Stimulated activated CD8-positive, alpha-beta memory T cell treated with anti-CD3 and anti-CD28 coated beads, Interleukin-12 subunit alpha, Interleukin-12 subunit beta, amount 100 ng/mL, for 4 hours (primary cell): ENCODE results near the gene TSPAN5.

Experiments used
- DNase-seq: peaks from one replicate; pipeline ENCODE4 v3.0.0-alpha.2; 2020; ENCODE audit warnings: low read depth

TSPAN5 gene

DNA sequence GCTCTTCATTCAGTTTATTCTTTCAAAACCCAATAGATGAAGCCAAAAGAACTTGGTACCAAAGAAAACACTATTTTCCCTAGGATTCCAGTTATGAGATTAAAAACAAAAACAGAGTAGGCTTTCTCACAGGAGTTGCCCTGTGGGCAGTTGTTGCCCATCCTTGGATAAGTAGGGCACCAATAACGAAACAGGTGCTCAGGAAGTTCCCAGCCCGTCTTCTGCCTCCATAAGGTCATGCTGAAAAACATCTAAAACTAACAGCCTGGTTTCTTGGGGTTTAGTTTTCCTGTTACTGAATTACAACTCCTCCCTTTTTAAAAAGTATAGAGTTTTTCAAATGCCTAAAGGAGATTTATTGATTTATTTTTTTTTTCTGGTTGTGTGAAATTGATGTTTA is 14.7 kb downstream of the TSPAN5 start:
- no peak for DNase-seq

DNA sequence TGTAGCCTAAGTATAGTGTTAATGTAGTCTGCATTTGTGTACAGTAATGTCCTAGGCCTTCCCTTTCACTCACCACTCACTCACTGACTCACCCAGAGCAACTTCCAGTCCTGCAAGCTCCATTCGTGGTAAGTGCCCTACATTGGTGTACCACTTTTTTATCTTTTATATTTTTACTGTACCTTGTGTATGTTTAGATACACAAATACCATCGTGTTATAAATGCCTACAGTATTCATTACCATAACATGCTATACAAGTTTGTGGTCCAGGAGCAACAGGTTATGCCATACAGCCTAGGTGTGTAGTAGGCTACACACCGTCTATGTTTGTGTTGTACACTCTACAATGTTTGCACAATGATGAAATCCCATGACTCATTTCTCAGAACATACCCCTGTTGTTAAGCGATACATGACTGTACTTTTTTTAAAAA is 15.4 kb downstream of the TSPAN5 start:
- no peak for DNase-seq

DNA sequence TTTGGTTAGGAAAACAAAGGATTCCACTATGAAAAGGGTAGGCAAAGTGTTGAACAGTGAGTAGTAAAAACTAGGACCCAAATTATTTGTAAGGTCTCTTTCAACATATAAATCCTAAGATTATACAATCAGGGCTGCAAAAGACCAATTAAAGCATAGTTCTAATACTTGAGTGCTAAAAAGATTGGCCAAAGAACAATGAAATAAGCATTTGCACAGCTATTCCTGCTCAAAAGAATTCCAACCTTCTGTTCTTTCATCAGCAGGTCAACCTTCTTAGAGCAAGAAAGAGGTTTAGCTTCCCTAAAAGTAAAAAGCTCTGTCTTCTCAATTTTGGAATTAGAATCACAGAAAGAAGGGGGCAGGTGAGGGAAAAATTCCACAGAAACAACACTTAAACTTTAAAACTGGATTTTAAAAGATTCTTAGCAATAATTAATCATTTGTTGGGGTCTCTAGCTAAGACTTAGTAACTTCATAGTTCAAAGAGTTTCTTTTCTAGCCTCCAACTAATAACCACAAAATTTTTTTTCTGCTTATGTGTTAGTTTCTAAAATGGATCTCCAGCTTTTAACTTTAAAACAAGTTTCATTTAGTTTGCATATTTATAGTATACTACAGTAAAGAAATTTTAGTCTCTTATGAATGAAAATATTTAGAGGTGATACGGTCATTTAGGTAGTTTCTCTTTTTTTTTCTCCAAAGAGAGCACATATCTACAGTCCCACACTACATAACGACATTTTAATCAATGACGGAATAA is 16.3 kb downstream of the TSPAN5 start:
- no peak for DNase-seq

DNA sequence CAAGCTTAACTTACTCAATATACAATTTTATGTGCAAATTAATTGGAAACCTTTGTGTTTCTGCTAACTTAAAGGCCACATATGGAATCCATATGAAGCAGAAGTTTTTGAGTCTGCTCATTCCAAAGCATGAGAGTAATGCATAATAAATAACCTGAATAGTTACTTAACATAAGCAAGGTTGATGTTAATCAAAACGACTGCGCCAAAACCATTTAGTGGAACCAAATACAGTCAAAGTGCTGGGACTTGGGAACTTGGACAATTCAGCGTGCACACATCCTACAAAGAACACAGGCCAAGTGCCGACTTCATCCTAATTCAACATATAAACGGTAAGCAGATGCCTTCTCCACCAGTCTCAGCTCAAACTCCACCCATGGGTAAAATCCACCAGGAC is 17.0 kb downstream of the TSPAN5 start:
- DNase-seq, result no peak

DNA sequence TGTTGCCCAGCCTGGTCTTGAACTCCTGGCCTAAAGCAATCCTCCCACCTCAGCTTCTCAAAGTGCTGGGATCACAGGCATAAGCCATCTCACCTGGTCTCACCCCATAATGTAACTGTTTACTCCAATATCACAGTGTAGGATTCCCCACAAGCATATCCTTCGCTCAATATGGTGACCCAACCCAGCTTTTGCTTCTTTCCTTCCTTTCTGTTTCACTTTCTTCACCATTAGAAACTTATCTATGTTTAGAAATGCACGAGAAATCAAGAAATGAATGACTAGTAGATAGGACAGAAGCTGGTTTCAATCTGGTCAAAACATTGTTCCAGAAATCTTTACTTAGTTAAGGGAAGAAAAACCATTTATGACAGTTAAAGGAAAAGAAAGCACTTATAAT is 18.9 kb downstream of the TSPAN5 start:
- DNase-seq, result no peak

DNA sequence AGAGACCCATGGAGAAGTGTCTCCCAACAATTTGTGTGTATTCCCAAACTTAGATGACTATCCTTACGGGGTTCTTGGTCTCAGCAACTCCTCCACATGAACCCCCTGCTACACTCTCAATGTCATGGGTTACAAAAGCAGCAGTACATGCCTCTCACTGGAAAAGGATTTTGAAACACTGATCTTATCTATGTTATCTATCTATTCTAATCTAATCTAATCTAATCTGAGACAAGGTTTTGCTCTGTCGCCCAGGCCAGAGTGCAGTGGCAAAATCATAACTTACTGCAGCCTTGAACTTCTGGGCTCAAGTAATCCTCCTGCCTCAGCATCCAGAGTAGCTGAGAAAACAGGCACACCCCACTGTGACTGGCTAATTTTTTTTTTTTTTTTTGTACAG is 19.3 kb downstream of the TSPAN5 start:
- no peak for DNase-seq

DNA sequence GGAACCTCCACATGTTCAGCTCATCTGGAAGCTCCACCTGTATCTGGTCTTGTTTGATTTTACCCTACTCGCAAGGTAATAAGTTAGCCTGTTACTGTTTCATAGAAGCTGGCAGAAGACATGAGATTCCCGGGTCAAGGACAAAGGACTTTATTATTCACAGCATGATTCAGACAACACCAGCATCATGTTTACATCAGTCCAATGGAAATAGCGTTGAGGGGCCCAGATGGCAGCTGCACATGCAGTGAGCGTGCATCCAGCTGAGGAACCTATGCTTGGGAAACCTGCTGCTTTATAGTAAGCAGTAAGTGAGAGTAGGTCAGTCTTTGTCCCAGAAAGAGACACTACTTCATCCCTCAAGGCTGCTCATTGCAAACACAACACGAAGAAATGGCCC is 19.8 kb downstream of the TSPAN5 start:
- DNase-seq, result no peak

DNA sequence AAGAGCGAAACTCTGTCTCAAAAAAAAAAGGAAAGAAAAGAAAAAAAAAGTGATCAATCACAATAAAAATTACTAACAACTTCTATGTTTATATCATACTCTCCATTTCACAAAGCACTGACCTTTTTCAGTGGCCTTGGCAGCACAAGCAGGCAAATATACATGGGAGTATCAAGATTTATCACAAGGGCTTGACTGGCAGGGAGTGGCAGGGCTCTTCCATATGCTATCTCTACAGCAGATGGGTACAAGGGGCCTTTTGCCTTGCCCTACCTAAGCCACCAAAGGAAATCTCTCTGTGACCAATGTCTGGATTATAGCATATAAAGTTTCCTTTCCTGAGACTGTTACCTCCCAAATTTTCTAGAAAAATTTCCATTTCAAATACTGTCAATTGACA is 24.4 kb downstream of the TSPAN5 start:
- no peak for DNase-seq

DNA sequence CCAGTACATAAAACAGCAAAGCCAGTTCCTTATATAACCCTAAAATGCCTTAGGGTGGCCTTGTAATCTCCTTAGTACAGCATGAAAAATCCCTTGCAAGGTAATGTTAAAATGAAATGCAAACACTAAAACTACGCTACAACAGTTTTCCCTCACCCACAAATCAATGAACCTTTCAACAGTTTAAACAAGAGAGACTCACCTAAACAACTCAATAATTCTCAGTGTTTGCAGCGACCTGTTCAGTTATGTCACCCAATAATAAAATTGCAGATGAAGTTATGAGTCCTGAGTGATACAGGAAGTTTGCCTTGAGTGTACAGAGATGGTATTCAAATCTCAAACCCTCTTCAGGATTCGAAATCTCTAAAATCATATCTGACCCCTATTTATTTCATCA is 25.3 kb downstream of the TSPAN5 start:
- no peak for DNase-seq

DNA sequence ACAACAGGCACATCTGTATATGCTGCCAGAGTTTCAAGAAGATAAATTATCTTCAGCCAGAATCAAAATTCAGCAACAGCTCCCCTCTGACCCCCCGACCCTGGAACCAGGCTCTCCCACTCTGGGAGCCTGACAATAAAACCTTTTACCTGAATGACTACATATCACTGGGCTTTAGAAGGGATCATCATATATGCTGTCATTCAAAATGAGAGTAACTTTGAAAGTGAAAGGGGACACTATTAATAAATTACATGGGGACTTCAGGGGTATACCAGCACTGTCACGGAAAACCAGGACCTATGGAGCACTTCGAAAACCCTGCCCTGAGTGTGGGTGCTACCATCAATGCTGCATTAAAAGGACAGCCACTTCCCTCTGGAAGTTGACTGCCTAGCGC is 26.2 kb downstream of the TSPAN5 start:
- no peak for DNase-seq

DNA sequence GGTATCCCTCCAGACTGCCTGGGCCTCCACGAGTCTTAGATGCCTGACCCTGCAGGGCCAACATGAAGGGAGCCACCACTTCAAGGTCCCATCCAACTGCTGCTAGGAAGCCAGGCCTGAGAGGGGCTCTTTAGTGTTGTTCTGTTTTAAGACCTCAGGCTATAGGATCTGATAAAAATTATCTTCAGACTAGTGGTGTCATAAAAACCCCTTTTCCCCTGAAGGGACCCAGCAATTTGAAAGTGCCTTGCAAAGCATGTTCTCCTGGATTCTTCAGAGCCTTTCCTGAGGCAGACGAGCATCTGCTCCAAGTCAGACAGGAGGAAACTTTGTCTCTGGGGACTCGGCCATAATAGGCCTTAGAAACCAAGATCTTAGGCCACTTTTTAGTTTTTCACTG is 26.9 kb downstream of the TSPAN5 start:
- no peak for DNase-seq

DNA sequence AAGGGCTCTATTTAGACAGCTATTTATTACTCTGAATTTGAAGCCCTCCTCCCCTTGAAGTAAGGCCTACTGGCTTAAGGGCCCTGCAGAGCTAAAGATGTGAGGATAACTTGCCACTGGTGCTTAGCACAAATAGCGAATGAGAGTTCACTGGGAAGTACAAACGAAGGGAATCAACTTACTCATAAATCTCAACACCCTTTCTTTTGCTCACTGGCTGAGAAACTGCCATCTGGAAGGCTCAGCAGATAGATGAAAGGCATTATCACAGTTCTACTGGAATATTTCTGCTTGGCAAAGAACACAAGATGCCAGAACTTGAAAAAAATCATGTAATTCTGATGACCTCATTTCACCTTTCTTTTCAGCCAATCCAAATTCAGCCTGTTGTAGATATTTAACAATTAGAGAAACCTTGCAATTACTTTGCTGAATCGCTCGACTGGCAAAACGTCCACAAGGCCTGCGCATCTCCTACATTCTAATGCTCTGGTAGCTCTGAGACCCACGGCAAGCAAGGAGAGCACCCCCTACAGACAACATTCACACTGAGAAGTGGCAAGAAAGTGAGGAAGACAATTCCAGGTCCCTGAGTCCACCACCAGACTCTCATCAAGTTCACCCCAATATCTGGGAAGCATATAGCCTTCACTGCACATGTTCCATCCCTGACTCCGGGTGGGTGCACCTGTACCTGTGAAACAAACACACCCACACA is 27.5 kb downstream of the TSPAN5 start:
- DNase-seq, result no peak

DNA sequence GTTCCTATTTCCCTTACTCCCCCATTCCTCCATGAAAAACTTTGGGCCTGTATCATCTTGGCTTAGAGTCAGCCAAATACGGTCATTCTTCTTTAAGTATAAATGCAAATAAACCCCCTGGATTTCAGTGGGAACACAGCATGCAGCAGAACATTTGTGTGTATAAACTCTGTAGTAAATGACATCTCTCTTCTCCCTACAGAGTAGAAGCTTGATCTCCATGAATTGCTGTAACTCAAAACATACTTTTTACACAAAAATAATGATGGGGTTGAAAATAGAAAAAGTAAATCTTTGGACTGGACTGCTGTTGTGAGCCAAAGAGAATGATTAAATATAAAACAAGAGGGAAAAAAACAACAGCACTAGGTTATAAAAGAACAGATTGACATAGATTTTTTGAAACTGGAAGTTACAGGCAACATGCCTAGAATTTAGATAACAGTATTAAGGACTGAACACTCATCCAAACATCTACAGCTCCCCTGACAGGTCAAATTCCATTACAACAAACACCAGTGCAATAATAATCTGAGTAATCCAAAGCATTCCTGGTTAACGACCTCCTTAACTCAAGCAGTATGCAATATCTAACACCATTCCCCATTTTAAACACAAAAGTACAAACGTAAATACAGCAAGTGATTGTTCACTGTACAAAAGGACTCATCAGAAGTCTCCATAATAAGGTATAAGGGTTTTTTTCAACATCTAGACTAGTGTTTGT is 30.7 kb downstream of the TSPAN5 start:
- DNase-seq, result no peak

DNA sequence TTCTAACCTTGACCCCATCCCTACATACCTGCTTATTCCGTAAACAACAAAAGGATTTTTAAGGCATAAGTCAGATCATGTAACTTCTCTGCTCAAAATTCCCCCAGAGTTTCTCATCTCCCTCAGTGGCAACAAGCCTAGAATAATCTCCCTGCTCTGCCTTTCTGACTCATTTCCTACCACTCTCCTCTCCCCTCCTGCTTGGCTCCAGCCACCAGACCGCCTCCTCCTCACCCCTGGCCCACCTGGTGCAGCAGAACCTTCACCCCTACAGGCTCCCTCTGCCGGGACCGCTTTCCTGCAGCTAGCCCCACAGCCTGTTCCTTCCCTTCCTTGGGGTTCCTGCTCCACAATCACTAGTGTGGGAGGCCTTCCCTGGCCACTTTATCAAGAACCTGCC is 32.1 kb downstream of the TSPAN5 start:
- DNase-seq, result no peak

DNA sequence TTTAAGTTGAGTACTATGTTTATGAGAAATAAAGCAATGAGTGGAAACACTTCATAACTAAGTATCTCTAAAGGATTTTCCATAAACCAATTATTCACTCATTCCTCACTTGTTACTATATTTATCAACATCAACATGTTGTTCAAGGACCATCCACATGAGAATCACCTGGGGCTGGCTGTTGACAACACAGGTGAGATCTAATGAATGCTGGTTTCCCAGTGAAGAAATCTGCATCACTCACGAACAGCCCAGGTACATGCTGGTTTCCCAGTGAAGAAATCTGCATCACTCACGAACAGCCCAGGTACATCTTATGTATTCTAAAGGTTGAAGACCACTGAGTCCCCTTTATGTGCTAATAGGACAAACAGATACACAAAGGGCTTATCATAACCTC is 32.5 kb downstream of the TSPAN5 start:
- no peak for DNase-seq

DNA sequence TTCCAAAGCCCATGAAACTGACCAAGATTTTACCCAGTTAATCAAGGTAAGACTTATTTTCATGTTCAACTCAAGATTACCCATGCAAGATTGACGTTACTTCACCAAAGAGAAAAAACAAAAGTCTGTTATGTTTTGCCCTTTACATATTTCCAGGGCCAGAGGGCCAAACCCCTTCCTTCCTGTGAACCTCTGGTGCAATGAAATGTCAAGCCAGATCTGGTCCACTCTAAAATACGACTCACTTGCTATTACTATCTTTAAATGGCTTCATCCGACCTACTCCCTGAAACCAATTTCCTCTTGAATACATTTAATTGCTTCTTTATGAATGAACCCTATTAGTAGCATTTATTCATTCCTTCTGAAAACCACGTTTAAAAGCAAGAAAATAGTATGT is 33.0 kb downstream of the TSPAN5 start:
- no peak for DNase-seq

DNA sequence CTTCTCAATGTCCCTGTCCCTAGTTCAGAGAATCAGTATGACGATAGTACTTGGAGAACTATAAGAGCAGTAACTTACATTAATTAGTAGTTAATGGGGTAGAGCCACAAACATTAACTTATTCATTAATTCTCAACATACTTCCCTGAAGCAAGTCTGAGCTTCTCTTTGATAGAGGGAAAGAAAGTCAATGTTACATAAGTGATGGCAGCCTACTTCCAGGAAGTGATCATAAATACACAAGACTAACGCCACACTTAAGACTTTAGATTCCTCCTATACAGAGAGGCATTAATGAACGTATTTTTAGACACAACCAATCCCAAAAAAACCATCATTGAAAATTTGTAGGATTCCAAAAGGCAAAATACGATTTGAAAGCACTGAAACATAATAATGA is 33.8 kb downstream of the TSPAN5 start:
- DNase-seq, result no peak

DNA sequence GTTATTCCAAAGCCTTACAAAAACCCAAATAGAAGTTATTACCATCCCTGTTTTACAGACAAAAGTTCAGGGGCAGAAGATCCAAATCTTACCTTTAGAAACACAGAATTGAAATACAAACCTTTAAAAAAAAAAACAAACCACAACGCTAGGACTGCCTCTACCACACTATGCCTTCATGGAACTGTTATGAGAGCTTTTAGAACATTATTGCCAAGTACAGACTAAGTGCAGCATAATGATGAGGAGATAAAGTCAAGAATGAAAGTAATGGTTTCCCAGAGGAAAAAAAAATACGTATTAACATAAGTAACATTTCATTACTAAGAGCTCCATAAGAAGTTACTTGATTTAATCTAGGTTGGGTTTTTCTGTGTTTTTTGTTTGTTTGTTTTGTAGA is 34.3 kb downstream of the TSPAN5 start:
- DNase-seq, result no peak

DNA sequence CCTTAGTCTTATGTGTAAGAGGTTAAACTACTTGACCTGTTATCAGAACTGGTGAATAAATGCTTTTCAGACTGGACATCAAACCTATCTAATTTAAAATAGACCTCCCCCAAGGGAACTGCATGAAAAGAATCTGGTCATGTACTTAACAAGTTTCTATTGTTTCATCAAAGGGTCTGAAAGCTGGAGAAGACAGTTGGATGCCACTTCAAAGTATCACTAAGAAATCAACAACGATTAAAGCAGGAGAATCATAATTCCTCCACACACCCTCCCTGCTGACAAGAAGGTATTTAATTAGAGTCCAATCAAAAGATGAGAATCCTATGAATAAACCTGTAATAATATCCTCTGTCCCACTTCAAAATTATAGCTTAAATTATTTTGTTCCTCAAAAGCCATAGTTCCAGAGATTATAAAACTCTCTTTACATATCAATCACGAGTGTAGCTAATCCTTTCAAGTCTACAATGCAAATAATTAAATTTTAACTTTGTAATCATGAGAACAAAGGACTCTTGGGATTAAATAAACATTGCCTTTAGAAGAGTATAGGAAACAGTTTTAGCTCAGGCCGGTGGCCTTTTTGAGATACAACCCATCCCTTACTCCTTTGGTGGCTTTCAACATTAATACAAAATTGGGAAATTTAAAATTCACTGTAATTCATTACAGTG is 35.1 kb downstream of the TSPAN5 start:
- no peak for DNase-seq

DNA sequence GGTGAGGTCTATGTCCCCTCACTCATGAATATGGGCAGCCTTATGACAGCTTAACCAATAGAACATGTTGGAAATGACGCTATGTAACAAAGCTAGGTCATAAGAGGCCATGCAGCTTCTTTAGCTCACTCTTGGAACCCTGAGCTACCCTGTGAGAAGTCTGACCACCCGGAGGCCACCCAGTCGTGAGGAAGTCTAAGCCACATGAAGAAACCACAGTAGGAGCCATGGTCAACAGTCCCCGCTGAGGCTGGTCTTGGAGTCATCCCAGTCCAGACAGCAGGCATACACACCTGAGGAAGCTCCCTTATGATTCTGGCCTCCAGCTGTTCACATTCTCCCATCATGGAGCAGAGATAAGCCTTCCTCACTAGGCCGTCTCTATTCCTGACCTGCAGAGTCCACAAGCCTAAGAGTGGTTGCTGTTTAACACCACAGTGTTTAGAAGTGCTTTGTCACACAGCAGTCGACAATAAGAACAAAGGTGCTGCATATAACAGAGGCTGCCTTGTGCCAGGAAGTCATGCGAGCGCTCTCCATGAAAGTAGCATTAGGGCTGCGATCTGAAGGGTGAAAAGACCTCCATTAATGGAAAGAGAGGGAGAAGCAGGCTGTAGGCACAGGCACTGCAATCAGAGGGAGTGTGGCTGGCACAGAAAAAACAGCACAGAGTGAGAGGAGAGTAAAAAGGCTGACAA is 38.2 kb downstream of the TSPAN5 start:
- no peak for DNase-seq

DNA sequence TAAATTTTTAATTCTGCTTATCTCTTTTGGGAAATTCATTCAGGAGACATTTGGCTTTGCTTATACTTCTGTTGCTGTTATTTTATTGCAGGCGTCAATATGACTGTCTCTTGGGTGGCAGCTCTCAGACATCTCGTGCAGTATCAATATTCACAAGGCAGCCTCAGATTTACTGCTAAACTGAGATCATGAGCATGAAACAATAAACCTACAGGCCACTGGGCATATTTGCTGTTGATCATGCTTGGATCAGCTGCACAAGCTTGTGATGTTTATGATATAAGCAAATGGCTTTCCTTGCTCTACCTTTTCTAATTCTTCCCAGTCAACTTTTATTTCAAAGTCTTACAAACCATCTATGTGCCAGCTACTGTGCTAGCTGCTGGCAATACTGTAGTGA is 39.2 kb downstream of the TSPAN5 start:
- DNase-seq, result no peak

DNA sequence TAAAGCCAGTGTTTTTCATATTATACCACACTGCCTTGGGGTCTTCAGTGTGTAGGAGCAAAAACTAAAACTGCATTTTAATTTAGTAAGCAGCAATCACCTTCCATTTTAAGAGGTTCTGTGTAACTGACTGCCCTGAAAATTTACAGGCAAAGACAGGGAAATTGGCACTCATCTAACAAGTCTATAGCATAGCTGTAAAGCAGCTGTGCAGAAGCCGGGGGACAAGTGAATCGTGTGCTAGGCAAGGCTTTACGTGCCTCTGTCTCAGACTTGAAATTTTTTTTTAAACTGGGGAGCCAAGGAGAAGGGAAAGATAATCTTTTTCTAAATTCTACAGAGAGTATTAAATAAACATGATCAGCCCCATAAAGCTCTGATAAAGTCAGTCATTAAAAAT is 39.7 kb downstream of the TSPAN5 start:
- no peak for DNase-seq
